GM10266 (cell line): ENCODE results near the gene TNN.

ENCODE experiments used
- DNase-seq: peaks from one replicate; pipeline ENCODE4 v3.0.0; 2012; ENCODE audit errors: extremely low spot score
- CTCF ChIP-seq: IDR thresholded peaks from 2 replicates; pipeline ENCODE4 v1.5.1; 2012; ENCODE audit warnings: mild to moderate bottlenecking, low read depth; ENCODE audit not compliant: control insufficient read depth, insufficient read depth; ENCODE audit errors: missing control alignments

TNN gene

GRCh38 chr1:175045519-175045918 lies 22.1 kb upstream of the TNN start:
- no peak for TF ChIP-seq CTCF

GRCh38 chr1:175050992-175051391 lies 16.6 kb upstream of the TNN start:
- DNase-seq: no peak
- TF ChIP-seq CTCF: no peak

More at GRCh38 chr1:175045519-175045918, 22.1 kb upstream of the TNN start:
- DNase-seq: no peak

DNA sequence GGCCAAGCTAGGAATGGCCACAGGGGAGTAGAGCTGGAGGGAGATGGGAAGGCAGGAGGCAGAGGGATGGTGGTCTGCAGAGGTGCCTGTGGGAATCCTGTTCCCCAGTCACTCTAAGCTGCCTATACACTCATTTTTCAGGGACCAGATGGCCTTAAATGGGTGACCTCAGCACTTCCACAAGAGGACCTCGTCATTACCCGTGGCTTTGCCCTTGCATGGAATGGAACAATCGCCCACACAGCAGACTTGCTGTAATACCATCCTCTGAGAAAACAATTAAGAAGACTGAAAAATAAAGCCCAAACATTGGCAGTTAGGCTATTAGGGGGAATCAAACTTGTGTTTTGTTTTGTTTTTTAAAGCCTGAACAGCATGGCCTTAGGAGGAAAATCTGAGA lies 12.9 kb upstream of the TNN start:
- TF ChIP-seq CTCF: no peak

GRCh38 chr1:175062339-175062738 lies 5.3 kb upstream of the TNN start:
- no peak for DNase-seq
- TF ChIP-seq CTCF: no peak

More for the DNA sequence above, 12.9 kb upstream of the TNN start:
- DNase-seq: no peak

DNA sequence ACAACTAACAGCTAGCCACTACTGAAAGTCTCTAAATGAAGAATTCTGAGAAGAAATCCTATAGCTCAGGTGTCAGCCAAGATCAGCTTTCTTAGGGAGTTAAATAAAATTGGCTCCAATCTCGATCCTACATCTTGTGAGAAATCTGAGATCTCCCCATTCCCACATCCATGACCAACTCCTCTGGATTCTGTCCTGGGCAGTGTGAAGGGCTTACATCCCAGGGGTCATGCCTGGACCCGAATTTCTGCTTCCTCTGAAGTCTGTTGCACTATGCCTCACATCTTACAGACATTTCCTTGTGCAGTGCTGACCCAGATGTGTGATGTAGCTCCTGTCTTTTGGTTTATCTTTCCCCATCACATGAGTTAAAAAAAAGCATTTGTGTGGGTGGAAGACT lies 4.8 kb upstream of the TNN start:
- DNase-seq: no peak
- no peak for TF ChIP-seq CTCF

GRCh38 chr1:175070818-175071217 lies 3.2 kb downstream of the TNN start:
- no peak for DNase-seq
- no peak for TF ChIP-seq CTCF

DNA sequence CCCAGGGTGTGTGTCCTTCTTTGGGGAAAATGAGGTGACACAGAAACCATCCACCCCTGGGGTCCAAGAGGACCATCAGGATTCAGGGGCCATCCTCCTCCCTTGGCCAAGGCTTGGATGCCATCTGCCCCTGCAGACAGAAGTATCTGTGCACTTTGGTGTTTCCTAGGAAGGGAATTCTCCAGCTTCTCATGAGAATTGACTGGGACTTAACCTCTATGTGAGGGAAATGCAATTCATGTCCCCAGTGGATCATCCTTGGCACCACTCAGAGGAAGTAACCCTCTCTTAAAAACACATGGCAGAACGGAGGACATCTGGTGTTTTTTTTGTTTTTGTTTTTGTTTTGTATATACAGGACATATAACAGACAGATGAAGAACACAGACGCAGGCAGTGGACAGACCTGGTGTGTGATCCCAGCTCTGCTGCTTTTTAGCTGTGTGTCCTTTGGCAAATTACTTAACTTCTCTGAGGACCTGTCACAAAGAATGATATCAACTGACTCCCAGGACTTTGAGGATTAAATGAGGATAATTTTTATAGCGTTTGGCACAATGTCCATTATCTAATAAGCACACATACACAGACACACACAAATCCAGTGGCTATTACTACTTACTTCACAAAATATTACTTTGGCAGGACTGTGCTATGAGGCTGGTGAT lies 3.8 kb downstream of the TNN start:
- TF ChIP-seq CTCF: no peak
- DNase-seq: no peak
